ENCODE data around the gene CEP104.

Gene CEP104

DNA sequence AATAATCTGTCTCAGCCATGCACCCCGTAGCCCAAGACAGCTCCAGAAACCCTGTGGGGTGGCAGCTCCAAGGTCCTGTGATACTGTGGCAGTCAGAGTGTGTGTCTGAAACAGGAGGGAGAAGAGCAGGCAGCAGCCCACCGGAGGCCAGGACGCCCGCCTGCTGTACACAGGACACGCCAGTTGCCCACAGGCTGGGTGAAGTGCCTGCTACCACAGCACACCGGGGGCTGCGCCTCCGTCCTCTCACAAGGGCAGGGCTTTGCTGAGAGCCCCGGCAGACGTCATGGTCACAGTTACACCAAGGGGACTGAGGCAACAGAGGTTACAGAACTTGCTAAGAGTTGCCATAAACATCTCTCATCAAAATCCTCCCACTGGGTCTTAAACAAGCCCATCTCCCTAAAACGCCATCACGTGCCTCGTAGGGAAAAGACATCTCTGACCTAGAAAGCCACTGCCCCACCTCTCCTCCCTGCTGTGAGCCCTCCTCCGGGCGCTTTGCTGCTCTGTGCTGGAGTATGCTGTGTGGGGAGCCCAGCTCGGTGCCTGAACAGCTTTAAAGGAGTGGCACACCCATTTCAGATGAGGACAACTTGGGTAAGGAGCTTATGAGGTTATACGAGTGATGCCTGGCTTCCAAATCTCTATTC, 37.7 kb upstream of the CEP104 start:
- no peak for DNase-seq (ENCODE audit: low read depth in 2 of 2)

DNA sequence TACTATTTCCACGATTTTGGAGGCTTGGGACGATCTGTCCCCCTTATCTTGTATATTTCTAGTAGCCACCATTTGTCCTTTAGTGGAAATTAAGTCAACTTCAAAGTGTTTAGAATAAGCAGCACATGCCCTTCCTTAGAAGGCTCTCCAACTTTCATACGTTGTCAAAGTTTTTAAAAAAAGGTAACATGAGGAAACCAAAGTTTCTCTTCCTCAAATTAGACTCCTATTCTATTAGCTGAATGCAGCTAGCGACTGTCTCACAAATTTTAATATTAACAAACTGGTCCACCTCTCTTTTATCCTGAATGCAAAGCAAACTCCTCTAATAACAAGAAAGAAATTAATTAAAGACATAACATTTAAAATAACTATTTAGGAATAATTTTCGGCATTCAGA, 36.2 kb upstream of the CEP104 start:
- no peak for DNase-seq (ENCODE audit: low read depth in 2 of 2)

DNA sequence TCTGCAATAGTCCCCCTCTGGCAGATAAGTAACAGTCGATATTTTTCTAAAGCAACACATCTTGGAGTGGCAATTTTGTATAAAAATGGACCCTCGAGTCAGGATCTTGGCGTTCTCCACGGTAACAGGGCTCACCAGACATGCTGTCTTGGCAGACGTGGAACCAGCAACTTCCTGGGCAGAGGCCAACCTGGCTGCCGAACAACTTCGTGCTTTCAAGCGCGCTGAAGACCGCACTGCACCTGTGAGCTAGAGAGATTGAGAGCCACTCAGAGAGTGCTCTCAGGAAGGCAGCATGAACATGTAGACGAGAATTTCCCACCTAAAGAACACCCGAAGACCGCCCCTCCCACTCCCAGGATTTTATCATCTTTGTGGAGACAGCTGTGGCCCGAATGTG, 35.7 kb upstream of the CEP104 start:
- no peak for DNase-seq (ENCODE audit: low read depth in 2 of 2)

DNA sequence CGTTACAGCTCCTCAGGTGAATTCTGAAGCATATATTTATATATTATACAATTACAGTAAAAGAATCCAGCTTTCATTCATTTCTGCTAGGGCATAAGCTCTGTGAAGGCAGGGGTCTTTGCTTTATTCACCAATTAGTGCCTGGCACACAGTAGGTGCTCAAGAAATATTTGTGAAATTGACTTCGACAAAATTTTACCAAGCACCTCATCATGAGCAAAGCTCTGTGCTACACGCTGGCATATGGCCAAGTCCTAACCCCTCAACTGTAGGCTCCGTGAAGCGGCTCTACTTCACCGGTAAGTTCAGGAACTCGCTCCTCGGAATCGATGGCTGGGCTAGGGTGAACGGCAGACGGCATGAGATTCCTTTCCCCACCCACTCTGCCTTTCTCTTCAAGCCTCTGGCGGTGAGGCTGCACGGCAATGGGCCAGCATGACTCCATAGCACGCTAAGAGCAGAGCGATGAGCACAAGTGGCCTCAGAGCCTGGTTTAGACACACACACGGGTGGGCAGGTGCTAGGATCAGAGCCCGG, 34.4 kb upstream of the CEP104 start:
- DNase-seq (ENCODE audit: low read depth in 2 of 2), result no peak

DNA sequence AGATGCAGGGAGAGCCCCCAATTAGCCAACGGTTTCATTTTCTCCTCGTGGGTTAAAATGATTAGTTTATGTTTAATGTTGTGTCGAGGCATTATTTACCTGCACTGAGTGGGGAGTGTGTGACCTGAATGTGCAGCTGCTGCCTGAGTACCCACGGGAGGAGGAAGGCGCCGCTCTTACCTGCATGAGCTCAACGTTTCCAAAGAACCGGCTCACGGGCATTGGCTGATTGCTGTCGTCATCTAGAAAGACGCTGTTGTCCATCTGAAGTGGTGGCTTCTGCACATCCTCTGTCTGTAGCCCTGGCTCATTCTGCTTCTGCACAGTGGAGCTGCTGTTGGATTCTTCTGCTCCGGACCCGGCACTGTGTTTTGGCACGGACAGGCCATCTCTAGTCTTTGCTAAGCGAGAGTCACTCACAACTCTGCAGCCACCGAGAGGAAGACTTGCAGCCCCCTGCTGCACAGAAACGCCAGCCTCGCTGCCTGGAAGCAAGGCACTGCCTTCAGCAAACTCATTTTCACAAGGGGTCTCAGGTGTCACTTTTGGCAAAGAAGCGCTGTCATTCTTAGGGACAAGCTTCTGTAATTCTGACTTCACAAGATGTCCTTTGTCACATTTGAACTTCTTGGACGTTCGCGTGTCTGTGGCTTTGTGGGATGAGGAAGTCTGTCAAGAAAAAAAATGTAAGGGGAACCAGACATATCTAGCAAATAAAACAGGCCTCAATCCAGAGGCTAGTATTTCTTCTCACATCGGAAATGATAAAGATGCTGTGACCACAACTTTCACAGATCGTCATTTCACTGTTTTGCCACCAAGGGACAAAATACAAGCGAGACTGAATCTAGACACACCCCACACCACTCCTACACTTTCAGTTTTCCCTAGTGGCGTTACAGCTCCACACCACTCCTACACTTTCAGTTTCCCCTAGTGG, 33.6 kb upstream of the CEP104 start:
- DNase-seq (ENCODE audit: low read depth in 2 of 2), result no peak

DNA sequence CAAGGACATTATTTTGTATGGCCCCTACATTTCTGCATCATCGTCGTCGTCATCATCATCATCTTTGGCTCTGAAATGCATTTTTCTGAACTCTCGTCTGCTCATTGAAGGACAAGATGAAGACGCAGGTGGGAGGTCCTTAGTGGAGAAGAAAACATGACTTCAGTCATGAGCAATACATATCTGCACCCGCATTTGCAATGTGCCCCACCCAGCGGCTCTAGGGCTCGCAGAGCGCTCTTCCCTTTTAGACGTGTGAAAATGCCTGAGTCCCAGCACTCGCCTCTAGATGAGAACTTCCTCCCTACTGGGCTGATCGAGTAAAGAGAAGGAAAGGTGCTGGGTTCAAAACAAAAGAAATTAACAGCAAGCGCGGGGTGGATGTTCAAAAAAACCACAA, 32.9 kb upstream of the CEP104 start:
- no peak for DNase-seq (ENCODE audit: low read depth in 2 of 2)

DNA sequence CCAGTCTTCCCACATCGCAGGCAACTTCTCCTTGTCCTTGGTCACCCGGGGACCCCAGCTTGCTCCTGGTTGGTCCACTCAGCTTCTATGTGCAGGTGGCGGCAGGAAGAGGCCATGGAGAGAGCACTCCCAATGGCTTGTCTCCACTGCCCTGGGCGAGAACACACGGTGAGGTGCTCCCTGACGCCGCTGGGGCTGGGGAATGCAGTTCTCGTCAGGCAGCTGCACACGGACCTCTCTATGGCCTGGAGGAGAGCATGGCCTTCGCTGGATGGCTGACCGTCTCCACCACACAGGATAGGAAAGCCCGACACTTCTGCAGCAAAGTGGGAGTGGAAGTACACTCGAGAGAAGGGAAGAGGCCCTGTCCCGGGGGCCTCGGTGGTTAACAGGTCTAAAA, 31.3 kb upstream of the CEP104 start:
- no peak for DNase-seq (ENCODE audit: low read depth in 2 of 2)

DNA sequence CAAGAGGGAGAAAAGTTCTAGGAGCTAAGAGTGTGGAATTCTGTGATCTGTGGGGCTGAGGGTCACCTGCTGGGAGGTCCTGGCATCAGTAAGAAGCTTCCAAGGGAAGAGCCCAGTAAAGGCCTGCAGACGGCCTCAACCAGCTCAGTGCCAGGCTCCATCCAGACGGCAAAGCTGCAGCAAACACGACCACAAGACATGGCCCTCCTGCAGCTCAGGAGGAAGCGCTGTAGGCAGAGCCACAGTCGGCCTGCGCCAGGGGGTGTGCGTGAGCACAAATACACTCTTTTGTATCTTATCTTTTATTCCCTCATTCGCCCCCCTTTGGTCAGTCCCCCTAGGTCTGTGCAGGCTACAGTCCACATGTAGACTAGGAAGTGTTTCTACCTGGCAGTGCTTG, 29.7 kb upstream of the CEP104 start:
- DNase-seq (ENCODE audit: low read depth in 2 of 2), result no peak

DNA sequence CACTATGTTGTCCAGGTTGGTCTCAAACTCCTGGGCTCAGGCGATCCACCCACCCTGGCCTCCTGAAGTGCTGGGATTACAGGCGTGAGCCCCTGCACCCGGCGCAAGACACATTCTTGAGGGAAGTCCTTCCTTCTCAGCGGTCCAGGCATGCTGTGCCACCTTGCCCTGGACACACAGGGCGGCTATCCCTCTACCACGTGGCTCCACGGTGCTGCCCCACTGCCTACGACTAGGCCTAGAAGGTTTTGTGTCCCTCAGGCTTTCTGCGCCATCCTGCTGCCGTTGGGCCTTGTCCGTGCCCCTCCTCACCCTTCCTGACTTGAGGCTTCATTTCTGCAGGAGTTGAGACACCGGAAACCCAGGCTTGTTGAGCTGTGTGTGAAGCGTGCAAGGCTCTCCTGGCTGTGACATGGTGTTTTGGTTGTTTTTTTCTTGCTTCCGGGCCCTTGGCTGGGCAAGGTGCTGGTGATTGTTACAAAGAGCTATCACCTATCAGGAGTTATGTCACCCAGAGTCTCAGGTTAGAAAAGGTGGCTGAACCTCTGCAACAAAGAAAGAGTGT, 29.2 kb upstream of the CEP104 start:
- DNase-seq (ENCODE audit: low read depth in 2 of 2), result no peak

DNA sequence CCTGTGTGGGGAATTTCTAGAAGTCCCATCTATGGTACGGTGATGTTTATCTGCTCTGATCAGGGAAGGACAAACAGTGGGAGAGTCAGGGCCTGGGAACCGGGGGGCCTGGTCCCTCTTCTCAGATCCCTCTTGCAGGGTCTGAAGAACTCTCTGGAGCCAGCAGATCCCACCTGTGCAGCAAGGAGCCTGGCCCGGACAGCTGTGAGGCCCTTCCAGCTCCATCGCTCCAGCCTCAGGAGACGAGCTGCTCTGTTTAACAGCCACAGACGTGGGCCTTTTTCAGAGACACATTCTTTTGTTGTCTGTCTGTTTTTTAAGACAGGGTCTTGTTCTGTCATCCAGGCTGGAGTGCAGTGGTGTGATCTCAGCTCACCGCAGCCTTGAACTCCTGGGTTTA, 28.6 kb upstream of the CEP104 start:
- DNase-seq (ENCODE audit: low read depth in 2 of 2), result no peak

DNA sequence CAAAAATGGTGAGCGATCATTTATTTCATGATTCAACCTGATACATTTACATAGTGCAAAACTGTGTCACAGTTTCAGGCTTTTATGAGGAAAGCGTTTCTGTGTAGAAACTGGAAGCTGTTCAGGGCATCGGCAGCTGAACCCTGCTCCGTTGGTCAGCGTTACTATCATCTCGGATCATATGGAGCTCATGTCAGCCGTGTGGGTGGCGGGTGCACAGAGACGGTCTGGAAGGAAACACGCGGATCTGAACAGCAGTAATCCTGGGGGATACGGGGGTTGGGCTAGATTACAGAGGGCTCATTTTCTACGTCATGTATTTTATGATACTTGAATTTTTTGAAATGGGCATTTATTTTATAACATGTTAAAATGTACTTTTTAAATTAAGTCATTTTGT, 28.0 kb upstream of the CEP104 start:
- no peak for DNase-seq (ENCODE audit: low read depth in 2 of 2)

DNA sequence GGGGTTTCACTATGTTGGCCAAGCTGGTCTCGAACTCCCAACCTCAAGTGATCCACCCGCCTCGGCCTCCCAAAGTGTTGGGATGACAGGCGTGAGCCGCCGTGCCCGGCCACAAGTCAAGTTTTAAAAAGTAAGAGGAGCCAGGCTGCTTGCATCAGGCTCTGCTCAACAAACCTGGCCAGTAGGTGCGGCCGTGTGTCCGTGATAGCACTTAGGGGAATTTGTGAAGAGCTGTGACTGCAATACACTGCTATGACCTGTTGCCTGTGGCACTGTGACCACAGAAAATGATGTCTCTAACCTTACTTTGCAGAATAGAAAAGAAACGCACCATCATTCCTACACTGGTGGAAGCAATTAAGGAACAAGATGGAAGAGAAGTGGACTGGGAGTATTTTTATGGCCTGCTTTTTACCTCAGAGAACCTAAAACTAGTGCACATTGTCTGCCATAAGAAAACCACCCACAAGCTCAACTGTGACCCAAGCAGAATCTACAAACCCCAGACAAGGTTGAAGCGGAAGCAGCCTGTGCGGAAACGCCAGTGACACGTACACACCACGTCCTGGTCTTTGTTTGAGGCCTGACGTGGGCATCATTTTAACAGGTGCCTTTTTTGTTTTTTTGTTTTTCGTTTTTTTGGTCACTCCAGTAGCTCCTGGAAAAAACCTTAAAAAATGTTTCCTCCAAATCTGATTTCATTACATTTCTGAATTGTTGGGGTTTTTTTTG, 26.3 kb upstream of the CEP104 start:
- DNase-seq (ENCODE audit: low read depth in 2 of 2), result no peak

DNA sequence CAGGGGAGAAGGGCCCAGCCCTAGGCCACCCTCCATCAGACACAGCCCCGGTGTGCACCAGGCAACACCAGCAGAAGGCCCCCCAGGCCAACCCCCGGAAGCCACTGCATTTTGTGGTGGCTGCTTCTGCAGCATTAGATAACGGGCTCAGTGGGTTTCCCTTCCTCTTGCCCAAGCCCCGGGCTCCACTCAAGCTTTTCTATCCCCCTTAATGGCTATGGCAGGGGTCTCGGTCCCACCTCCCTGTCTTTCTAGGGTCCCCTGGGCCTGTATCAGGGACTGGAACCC, 24.1 kb upstream of the CEP104 start:
- DNase-seq (ENCODE audit: low read depth in 2 of 2), result no peak

DNA sequence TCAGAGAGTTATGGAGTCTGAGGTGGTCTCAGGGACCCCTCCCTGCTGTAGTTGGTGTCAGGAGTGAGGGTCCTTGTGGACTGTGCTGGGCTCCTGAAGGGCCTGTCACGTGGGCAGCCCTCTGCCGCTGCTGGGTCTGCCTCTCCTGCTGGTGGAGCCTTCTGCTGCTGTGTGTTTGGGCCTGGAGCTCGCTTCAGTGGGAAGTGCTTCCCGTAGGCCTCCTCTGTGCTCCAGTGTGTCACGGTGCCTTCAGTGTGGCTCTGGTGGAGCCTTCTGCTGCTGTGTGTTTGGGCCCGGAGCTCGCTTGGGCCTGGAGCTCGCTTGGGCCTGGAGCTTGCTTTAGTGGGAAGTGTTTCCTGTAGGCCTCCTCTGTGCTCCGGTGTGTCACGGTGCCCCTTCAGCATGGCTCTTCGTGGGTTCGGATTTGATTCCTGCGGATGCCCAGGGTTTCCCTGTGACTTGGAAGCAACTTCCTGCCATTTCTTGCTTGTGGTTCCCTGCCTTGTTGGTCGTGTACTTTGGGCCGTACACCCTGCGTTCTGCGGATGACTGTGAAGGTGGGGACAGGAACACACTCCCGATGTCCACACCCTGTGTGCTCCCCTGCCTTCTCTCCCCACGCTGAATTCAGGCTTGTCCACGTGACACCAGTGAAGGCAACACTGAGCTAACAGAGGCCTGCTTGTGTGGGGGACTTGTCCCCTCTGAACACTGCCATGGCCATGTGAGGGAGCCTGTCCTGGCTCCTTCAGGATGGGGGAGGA, 23.6 kb upstream of the CEP104 start:
- no peak for DNase-seq (ENCODE audit: low read depth in 2 of 2)

DNA sequence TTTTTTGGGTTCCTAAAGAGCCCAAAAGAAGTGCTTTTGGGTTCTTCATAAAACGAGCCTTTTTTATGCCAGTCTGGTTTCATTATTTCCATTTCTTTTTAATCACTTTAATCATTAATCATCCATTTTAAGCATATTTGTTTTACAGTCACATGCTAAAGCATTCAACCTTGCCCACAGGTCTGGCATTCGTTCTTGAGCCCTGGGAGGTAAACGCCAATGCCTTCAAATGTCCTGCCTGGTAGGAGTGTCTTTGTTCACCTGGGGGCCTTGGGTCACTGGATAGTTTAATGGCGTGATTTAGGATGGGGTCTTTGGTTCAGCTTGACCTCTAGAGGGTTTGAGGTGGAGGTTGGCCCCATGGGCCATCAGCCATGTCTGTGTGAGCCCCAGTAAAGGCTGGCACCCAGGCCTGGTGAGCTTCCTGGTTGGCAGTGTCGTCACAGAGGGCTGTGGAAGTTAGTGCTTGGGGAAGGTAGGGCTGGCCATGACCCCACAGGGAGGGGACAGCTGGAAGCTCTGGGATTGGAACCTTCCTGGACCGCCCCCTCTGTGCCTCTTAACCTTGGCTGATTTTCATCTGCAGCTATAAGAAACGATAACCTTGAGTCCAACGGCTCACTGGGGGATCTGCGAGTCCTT, 22.9 kb upstream of the CEP104 start:
- no peak for DNase-seq (ENCODE audit: low read depth in 2 of 2)

DNA sequence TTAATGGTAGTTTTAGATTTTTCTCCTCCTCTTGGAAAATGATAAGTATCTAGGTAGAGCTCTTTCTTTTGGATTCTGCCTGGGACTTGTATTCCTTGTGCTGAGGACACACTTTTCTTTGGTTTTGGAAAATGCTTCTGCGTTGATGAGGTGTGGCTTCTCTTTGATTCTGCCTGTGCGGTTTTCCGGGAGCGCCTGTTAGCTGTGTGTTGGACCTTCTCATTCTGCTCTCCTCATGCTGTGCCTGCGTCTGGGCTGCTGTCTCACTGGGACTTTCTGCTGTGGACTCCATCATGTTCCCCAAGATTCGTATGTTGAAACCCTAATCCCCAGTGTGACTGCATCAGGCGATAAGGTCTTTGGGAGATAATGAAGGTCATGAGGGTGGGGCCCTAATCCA, 22.1 kb upstream of the CEP104 start:
- DNase-seq (ENCODE audit: low read depth in 2 of 2), result no peak

DNA sequence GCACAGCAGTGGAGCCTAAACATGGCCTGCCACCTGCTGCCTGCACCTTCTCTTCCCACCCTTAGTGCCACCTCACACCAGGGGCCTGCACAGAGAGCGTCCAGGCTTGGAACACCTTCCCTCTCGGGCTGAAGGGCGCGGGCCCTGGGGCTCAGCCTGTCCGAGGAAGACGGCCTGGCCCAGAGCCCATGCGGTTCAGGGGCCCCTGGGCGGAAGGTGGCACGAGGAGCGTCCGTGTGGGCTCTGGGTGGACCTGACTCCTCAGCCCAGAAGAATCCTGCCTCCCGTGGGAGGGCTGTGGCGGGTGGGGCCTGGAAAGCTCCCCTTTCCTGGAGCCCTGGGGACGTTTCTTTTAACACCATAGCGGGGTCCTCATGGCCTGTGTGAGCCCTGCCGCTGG, 19.7 kb upstream of the CEP104 start:
- DNase-seq (ENCODE audit: low read depth in 2 of 2), result no peak

DNA sequence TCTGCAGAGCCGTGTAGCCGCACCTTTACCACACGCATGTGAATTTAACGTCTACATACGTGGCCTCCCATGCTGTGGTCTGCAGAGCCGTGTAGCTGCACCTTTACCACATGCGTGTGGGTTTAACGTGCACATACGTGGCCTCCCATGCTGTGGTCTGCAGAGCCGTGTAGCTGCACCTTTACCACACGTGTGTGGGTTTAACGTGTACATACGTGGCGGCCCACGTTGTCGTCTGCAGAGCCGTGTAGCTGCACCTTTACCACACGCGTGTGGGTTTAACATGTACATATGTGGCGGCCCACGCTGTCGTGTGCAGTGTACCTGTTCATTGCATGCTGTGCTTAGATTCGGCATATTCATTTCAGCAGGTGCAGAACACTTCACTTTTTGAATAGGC, 17.7 kb upstream of the CEP104 start:
- DNase-seq (ENCODE audit: low read depth in 2 of 2), result no peak

DNA sequence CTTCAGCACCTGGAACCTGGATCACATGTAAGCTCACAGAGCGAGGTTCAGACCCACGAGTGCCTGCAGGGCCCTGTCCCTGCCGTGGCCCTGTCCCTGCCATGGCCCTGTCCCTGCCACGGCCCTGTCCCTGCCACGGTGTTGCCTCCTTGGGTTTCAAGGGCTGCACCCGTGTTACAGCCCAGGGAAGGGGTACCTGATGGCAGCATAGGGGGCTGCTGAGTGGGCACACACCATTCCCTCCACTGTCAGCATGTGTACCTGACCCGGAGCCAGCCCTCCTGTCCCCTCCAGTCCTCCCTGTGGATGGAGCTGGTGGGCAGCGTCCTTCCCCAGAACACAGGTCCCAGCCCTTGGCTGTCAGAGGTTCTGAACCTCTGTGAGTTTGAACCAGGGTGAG, 15.5 kb upstream of the CEP104 start:
- DNase-seq (ENCODE audit: low read depth in 2 of 2), result no peak

DNA sequence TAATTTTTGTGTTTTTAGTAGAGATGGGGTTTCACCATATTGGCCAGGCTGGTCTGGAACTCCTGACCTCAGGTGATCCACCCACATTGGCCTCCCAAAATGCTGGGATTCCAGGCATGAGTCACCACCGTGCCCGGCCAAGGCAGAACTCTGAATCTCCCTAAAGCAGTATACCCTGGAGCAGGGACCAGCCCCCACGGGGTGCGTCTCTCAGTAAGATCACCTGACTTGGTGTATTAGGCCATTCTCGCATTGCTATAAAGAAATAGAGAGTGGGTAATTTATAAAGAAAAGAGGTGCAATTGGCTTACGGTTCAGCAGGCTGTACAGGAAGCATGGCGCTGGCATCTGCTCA, 14.4 kb upstream of the CEP104 start:
- DNase-seq (ENCODE audit: low read depth in 2 of 2), result no peak

DNA sequence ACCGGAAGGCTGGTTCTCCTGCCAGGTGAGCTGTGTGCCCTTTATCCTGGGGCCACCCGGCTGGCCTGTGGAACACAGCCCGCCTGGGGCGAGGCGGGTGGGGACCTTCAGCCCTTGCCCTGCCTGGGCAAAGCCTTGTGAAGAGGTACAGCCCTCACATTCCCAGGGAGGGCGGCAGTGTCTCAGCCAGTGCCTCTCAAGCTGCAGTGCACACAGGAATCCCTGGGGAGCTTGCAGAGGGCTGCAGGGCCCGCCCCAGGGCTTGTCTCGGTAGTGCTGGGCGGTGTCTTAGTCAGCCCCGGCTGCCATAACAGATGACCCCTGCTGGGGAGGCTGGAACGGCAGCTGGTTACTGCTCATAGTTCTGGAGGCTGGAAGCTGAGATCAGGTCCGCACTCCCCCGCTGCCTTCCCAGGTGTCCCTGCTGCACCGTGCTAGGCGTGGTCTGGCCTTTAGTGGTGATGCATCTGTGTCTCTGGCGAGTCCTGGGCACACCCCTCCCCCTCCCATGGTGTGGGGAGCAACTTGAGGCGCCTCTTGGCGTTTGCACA, 12.8 kb upstream of the CEP104 start:
- DNase-seq (ENCODE audit: low read depth in 2 of 2), result no peak

All from stimulated activated CD8-positive, alpha-beta memory T cell treated with anti-CD3 and anti-CD28 coated beads, Interleukin-7, amount 100 ng/mL, for 4 hours (primary cell).